Activated gamma-delta T cell (primary cell): ENCODE results near the gene NHEJ1.

ENCODE experiments used
- DNase-seq: peaks from one replicate; lab custom pipeline; 2025; lab: John Stamatoyannopoulos, UW

The NHEJ1 gene

GRCh38 chr2:219182331-219183150 lies 21.9 kb upstream of the NHEJ1 start:
- no peak for DNase-seq

- DNase-seq, result no peak
Observed at GRCh38 chr2:219181531-219181930, 20.9 kb upstream of the NHEJ1 start.

GRCh38 chr2:219180961-219181360 lies 20.3 kb upstream of the NHEJ1 start:
- DNase-seq, result no peak

- DNase-seq, result no peak
Observed at GRCh38 chr2:219179601-219180465, 19.2 kb upstream of the NHEJ1 start.

- DNase-seq, result peak; percentile 55
Observed at GRCh38 chr2:219178377-219179175, 18.0 kb upstream of the NHEJ1 start.

GRCh38 chr2:219177552-219178376 lies 17.1 kb upstream of the NHEJ1 start, which contains the start of gene RETREG2:
RETREG2 (plus strand) TSS chr2:219178275; CDS start chr2:219178353, 78 bp downstream.
- peak; percentile 80 for DNase-seq

GRCh38 chr2:219176818-219177551 lies 16.4 kb upstream of the NHEJ1 start, which contains the start of gene CNPPD1:
CNPPD1 (minus strand) TSS chr2:219176925; CDS start chr2:219176828, 97 bp downstream.
- DNase-seq, result peak; percentile 87

GRCh38 chr2:219175928-219176817 lies 15.6 kb upstream of the NHEJ1 start:
- DNase-seq, result no peak

- no peak for DNase-seq
Observed at GRCh38 chr2:219175486-219175885, 14.9 kb upstream of the NHEJ1 start.

GRCh38 chr2:219174801-219175200 lies 14.2 kb upstream of the NHEJ1 start:
- DNase-seq, result no peak

GRCh38 chr2:219174146-219174545 lies 13.5 kb upstream of the NHEJ1 start:
- DNase-seq, result no peak

- no peak for DNase-seq
Observed at GRCh38 chr2:219173176-219173575, 12.6 kb upstream of the NHEJ1 start.

GRCh38 chr2:219172231-219173154 lies 11.9 kb upstream of the NHEJ1 start:
- no peak for DNase-seq

GRCh38 chr2:219171231-219171651 lies 10.6 kb upstream of the NHEJ1 start:
- no peak for DNase-seq

GRCh38 chr2:219169930-219170654 lies 9.5 kb upstream of the NHEJ1 start, which contains the start of gene SLC23A3:
SLC23A3 (minus strand) TSS chr2:219170029; CDS start chr2:219169984, 45 bp downstream.
- no peak for DNase-seq

GRCh38 chr2:219168932-219169331 lies 8.3 kb upstream of the NHEJ1 start:
- no peak for DNase-seq

GRCh38 chr2:219168526-219168925 lies 7.9 kb upstream of the NHEJ1 start:
- DNase-seq, result no peak
